ENCODE results near the gene ALG12.

The ALG12 gene

GRCh38 chr22:49957826-49958365, 39.7 kb upstream of the ALG12 start:
- no peak for DNase-seq

GRCh38 chr22:49956914-49957825, 38.9 kb upstream of the ALG12 start:
- no peak for DNase-seq

- DNase-seq: no peak
Observed at GRCh38 chr22:49956418-49956770, 38.2 kb upstream of the ALG12 start.

GRCh38 chr22:49955581-49956417, 37.6 kb upstream of the ALG12 start:
- no peak for DNase-seq

- no peak for DNase-seq
Observed at GRCh38 chr22:49954991-49955580, 36.8 kb upstream of the ALG12 start.

- no peak for DNase-seq
Observed at GRCh38 chr22:49954354-49954753, 36.1 kb upstream of the ALG12 start.

- no peak for DNase-seq
Observed at GRCh38 chr22:49953680-49954344, 35.6 kb upstream of the ALG12 start.

GRCh38 chr22:49953027-49953679, 34.9 kb upstream of the ALG12 start:
- DNase-seq: no peak

- peak; percentile 92 for DNase-seq
Observed at GRCh38 chr22:49951986-49952896, 34.0 kb upstream of the ALG12 start.

GRCh38 chr22:49951678-49951985, 33.4 kb upstream of the ALG12 start:
- DNase-seq: no peak

GRCh38 chr22:49951000-49951677, 32.9 kb upstream of the ALG12 start:
- no peak for DNase-seq

GRCh38 chr22:49950396-49950994, 32.3 kb upstream of the ALG12 start:
- no peak for DNase-seq

GRCh38 chr22:49949914-49950292, 31.7 kb upstream of the ALG12 start:
- no peak for DNase-seq

- DNase-seq: no peak
Observed at GRCh38 chr22:49948958-49949913, 31.0 kb upstream of the ALG12 start.

GRCh38 chr22:49948116-49948957, 30.1 kb upstream of the ALG12 start:
- DNase-seq: no peak

- no peak for DNase-seq
Observed at GRCh38 chr22:49947296-49947622, 29.0 kb upstream of the ALG12 start.

- no peak for DNase-seq
Observed at GRCh38 chr22:49946612-49947295, 28.5 kb upstream of the ALG12 start.
